Measurements from ENCODE around the gene RSRC1. TPM values are rescaled to one million over a fixed set of nuclear protein-coding genes. Genes with fewer than 3 reads are reported as not detected.

RSRC1 gene
- total and polyA plus RNA-seq, 2 of the 8 experiments (the other 6 are each of a cell fraction or from before 2014, with no cell fraction given) = 2.0 to 27.9 TPM

- Histone ChIP-seq H3K4me1 (replicated peaks in 1 of 4; ENCODE audit: control insufficient read depth in 3 of 4, insufficient read depth in 4 of 4, low read length in 3 of 4) (no peaks in the 10 kb centered on the region), H3K27ac (ENCODE audit: low read depth, low read length) (no peak overlapping the region), H3K9me3 (ENCODE audit: insufficient read depth in 2 of 2, low read depth in 1 of 2, low read length in 1 of 2) (no peaks in the 10 kb centered on the region), H2AFZ (ENCODE audit: low read length) (no peak overlapping the region), H3K4me3 (ENCODE audit: extremely low read depth in 1 of 4, insufficient read depth in 2 of 4, low read depth in 3 of 4, low read length in 4 of 4) (no peak overlapping the region), H4K20me1 (replicated peaks in 1 of 2; ENCODE audit: control insufficient read depth in 1 of 2, insufficient read depth in 2 of 2, low read length in 2 of 2) (no peaks in the 10 kb centered on the region), H3K56ac (replicated peaks; ENCODE audit: insufficient read length, low read depth, low read length) (no peak overlapping the region), H2AK5ac (ENCODE audit: low read depth, low read length) (no peak overlapping the region), H3K23ac (ENCODE audit: insufficient read length) (no peak overlapping the region), H3K36me3 (ENCODE audit: control insufficient read depth in 2 of 4, insufficient read depth in 4 of 4, low read length in 3 of 4) (no peaks in the 10 kb centered on the region), H3K4ac (replicated peaks; ENCODE audit: insufficient read length, low read depth, low read length) (no peak overlapping the region), H3K4me2 (ENCODE audit: insufficient read depth in 1 of 2, low read depth in 2 of 2, low read length in 2 of 2) (no peak overlapping the region), H3K79me1 (ENCODE audit: low read depth, low read length) (no peaks in the 10 kb centered on the region), H4K91ac (replicated peaks; ENCODE audit: insufficient read length, low read length) (no peak overlapping the region), H3K23me2 (ENCODE audit: low read depth, low read length) (no peaks in the 10 kb centered on the region), H3K27me3 (replicated peaks in 1 of 4; ENCODE audit: control insufficient read depth in 3 of 4, extremely low read depth in 1 of 4, insufficient read depth in 3 of 4, low read length in 3 of 4) (no peaks in the 10 kb centered on the region), H3K79me2 (ENCODE audit: control insufficient read depth in 1 of 2, insufficient read depth in 2 of 2, low read length in 2 of 2) (no peaks in the 10 kb centered on the region), H2BK120ac (replicated peaks; ENCODE audit: low read depth, low read length) (no peak overlapping the region), H3K18ac (ENCODE audit: extremely low read depth, low read length) (no peak overlapping the region), H2BK5ac (ENCODE audit: low read depth, low read length) (no peak overlapping the region), H2BK12ac (ENCODE audit: low read depth, low read length) (no peak overlapping the region), H4K5ac (ENCODE audit: insufficient read length, low read depth, low read length) (no peak overlapping the region), H3K14ac (ENCODE audit: insufficient read length) (no peak overlapping the region), H2BK15ac (ENCODE audit: low read length) (no peak overlapping the region), H3K9ac (replicated peaks in 1 of 4; ENCODE audit: extremely low read depth in 1 of 4, low read depth in 3 of 4, low read length in 3 of 4) (no peak overlapping the region), H4K8ac (ENCODE audit: extremely low read depth, insufficient read depth, low read length) (no peak overlapping the region), H2BK20ac (ENCODE audit: low read length) (no peak overlapping the region)
- FAIRE-seq (no peak), DNase-seq (ENCODE audit: low read depth in 1 of 2, low spot score in 2 of 2) (no peak)
- TF ChIP-seq ATF2 (IDR thresholded peaks at IDR 0.05; ENCODE audit: low read length) (no peak), FOSL1 (IDR thresholded peaks at IDR 0.05; ENCODE audit: insufficient read depth, low read depth, low read length) (no peak), TAF1 (IDR thresholded peaks at IDR 0.05; ENCODE audit: low read depth, low read length) (no peak), RNF2 (IDR thresholded peaks at IDR 0.05; ENCODE audit: borderline replicate concordance, low read depth, low read length, missing control alignments, poor library complexity, severe bottlenecking) (no peak), ATF3 (IDR thresholded peaks at IDR 0.05; ENCODE audit: insufficient read depth, low read depth, low read length) (no peak), CHD1 (IDR thresholded peaks at IDR 0.05; ENCODE audit: low read depth, low read length) (no peak), CBX8 (IDR thresholded peaks at IDR 0.05; ENCODE audit: borderline replicate concordance, low read depth, low read length) (no peak), CTCF (IDR thresholded peaks at IDR 0.05; ENCODE audit: control extremely low read depth in 1 of 3, insufficient read depth in 1 of 3, low read depth in 1 of 3, low read length in 3 of 3) (no peak), HDAC6 (IDR thresholded peaks at IDR 0.05; ENCODE audit: low read depth, low read length) (no peak)
- ChIA-PET POLR2A (ENCODE audit: partially characterized antibody) (no interaction called here), CTCF (ENCODE audit: partially characterized antibody) (no interaction called here)
Measured at GRCh38 chr3:158158969-158159368, 49.1 kb downstream of the RSRC1 start.

Data from H1 (cell line).